Osteoblast (primary cell): ENCODE results near the gene C1orf226. TPM values are rescaled to one million over a fixed set of nuclear protein-coding genes. Genes with fewer than 3 reads are reported as not detected.

ENCODE experiments used
- DNase-seq: peaks from one replicate; pipeline ENCODE4 v3.0.0; 2011; ENCODE audit warnings: low spot score, mixed read lengths; ENCODE audit not compliant: insufficient read length; ENCODE audit errors: missing footprints
- H2AFZ ChIP-seq: 2 replicates; pipeline ENCODE4 v1.6.0; 2011; ENCODE audit warnings: mild to moderate bottlenecking, low read length
- H3K27ac ChIP-seq: 2 replicates; pipeline ENCODE4 v1.5.1; 2011; ENCODE audit warnings: mild to moderate bottlenecking, low read depth, low read length, moderate library complexity
- H3K27me3 ChIP-seq: 2 replicates; pipeline ENCODE4 v1.6.0; 2012; ENCODE audit warnings: mild to moderate bottlenecking, control low read depth, inconsistent platforms, low read length, moderate library complexity; ENCODE audit not compliant: insufficient read depth
- H3K36me3 ChIP-seq: 2 replicates; pipeline ENCODE4 v1.5.1; 2011; ENCODE audit warnings: mild to moderate bottlenecking, low read length, control low read depth, moderate library complexity; ENCODE audit not compliant: insufficient read depth
- H3K4me1 ChIP-seq: 2 replicates; pipeline ENCODE4 v1.5.1; 2011; ENCODE audit warnings: mild to moderate bottlenecking, low read length, control low read depth, moderate library complexity; ENCODE audit not compliant: insufficient read depth
- H3K4me2 ChIP-seq: 2 replicates; pipeline ENCODE4 v1.6.0; 2011; ENCODE audit warnings: mild to moderate bottlenecking, low read length; ENCODE audit not compliant: insufficient read depth
- H3K4me3 ChIP-seq: fragments of 200-600 bp; sonication (generic); 3 replicates; pipeline ENCODE4 v1.5.1; 2012; ENCODE audit warnings: mild to moderate bottlenecking, low read length, inconsistent platforms; ENCODE audit not compliant: insufficient read depth
- H3K79me2 ChIP-seq: 2 replicates; pipeline ENCODE4 v1.6.0; 2012; ENCODE audit warnings: mild to moderate bottlenecking, low read length, control low read depth, inconsistent platforms; ENCODE audit not compliant: insufficient read depth
- H3K9me3 ChIP-seq: 2 replicates; pipeline ENCODE4 v1.5.1; 2011; ENCODE audit warnings: low read depth, low read length, control low read depth
- H4K20me1 ChIP-seq: 2 replicates; pipeline ENCODE4 v1.6.0; 2012; ENCODE audit warnings: mild to moderate bottlenecking, low read length, control low read depth; ENCODE audit not compliant: insufficient read depth
- CTCF ChIP-seq: IDR thresholded peaks from 2 replicates; pipeline ENCODE4 v1.5.1; 2011; ENCODE audit warnings: mild to moderate bottlenecking, low read depth, low read length, moderate library complexity; ENCODE audit errors: extremely low read depth
- total RNA-seq: library from RNA; depleted of rRNA; stranded (reverse); fragments of >200 nt; gene quantifications from 2 replicates; pipeline ENCODE4 v1.2.3, GENCODE V29; 2012

Gene C1orf226
- total RNA-seq, 1 donor: under 0.01 TPM

DNA sequence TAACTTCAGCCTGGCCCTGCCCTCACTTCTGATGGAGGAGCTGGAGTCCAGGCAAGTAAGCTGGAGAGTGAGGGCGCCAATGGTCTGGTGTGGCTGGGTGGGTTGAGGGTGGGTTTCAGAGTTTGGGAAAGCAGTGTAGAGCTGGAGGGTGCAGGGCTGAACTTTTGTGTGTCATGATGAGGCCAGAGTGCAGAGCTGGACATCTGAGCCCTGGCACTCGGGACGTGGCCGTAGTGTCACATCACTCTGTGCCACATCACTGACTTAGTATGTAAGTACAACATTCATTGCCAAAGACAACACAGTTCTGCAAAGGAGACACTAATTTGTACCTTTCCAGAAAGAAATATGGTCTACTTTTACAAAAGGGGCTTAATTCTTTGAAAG, 20.7 kb upstream of the C1orf226 start:
- DNase-seq: no peak

DNA sequence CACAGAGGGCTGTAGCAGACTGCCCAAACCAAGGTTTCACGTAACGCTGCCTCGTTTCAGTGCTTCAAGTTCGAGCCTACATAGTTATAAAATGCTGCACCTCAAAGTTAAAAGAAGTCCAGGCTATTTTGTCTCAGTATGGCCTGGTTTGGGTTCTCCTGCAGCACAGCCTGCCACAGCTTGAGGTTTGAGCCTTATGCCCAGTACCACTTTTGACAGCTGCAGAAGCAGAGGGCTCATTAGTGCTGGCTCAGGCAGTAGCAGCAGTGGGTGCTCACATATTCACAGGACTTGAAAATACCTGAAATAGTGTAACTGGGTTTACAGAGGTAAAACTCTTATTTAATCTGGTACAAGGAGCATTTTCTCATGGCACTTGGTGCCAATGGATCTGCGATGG, 20.2 kb upstream of the C1orf226 start:
- no peaks in the 10 kb centered on the region for H4K20me1 ChIP-seq
- no peak for TF ChIP-seq CTCF
- no peaks in the 10 kb centered on the region for H3K4me1 ChIP-seq
- H2AFZ ChIP-seq: no peak overlapping the region
- H3K27me3 ChIP-seq: peaks cover 13% of the 10 kb centered on the region
- DNase-seq: peak; percentile 60
- no peak overlapping the region for H3K4me3 ChIP-seq
- H3K27ac ChIP-seq: no peak overlapping the region
- H3K9me3 ChIP-seq: no peaks in the 10 kb centered on the region
- no peaks in the 10 kb centered on the region for H3K36me3 ChIP-seq
- no peak overlapping the region for H3K4me2 ChIP-seq
- H3K79me2 ChIP-seq: no peaks in the 10 kb centered on the region

More for the DNA sequence above, 20.7 kb upstream of the C1orf226 start:
- no peaks in the 10 kb centered on the region for H4K20me1 ChIP-seq
- no peaks in the 10 kb centered on the region for H3K79me2 ChIP-seq
- no peak overlapping the region for H3K27ac ChIP-seq
- H2AFZ ChIP-seq: no peak overlapping the region
- no peak overlapping the region for H3K4me2 ChIP-seq
- H3K4me3 ChIP-seq: no peak overlapping the region
- peaks cover 10% of the 10 kb centered on the region for H3K27me3 ChIP-seq
- no peaks in the 10 kb centered on the region for H3K36me3 ChIP-seq
- no peak for TF ChIP-seq CTCF
- no peaks in the 10 kb centered on the region for H3K4me1 ChIP-seq
- no peaks in the 10 kb centered on the region for H3K9me3 ChIP-seq

DNA sequence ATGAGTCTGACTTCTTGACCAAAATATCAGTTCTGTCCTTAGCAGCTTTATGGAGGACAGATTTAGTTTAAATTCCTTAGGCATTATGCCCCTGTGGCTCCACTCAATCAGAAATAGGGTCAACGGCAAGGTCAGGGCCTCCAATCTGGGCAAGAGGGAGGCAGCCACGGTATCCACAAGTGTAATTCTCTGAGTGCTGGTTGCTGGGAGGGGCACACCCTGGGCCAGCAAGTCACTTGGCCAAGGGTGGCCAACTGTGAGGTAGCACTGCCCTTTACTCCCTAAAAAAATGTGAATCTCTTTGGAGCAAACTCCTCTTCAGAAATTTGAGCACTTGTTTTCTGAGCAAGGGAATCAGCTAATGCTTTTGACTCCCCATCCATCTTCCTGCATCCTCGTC, 17.7 kb upstream of the C1orf226 start:
- H3K4me2 ChIP-seq: no peak overlapping the region
- H3K36me3 ChIP-seq: no peaks in the 10 kb centered on the region
- H2AFZ ChIP-seq: no peak overlapping the region
- H4K20me1 ChIP-seq: no peaks in the 10 kb centered on the region
- peaks cover 22% of the 10 kb centered on the region for H3K27me3 ChIP-seq
- no peak for TF ChIP-seq CTCF
- no peak overlapping the region for H3K27ac ChIP-seq
- H3K9me3 ChIP-seq: no peaks in the 10 kb centered on the region
- no peak for DNase-seq
- H3K79me2 ChIP-seq: no peaks in the 10 kb centered on the region
- H3K4me3 ChIP-seq: no peak overlapping the region
- H3K4me1 ChIP-seq: no peaks in the 10 kb centered on the region

GRCh38 chr1:162364498-162364897, 17.0 kb upstream of the C1orf226 start:
- Histone ChIP-seq H3K27me3 (peaks cover 23% of the 10 kb centered on the region), H3K27ac (no peak overlapping the region), H2AFZ (no peak overlapping the region), H3K36me3 (no peaks in the 10 kb centered on the region), H4K20me1 (no peaks in the 10 kb centered on the region), H3K4me1 (no peaks in the 10 kb centered on the region), H3K4me2 (no peak overlapping the region), H3K9me3 (no peaks in the 10 kb centered on the region), H3K4me3 (no peak overlapping the region), H3K79me2 (no peaks in the 10 kb centered on the region)
- DNase-seq: peak; percentile 76
- TF ChIP-seq CTCF: no peak
